GM11168 (cell line): ENCODE measurements around the gene PKIB.
"Not testable (repeated sequence)": the region's sequence is repeated elsewhere in the genome, so short reads cannot be mapped to it uniquely, and the experiment has no call there.

ENCODE experiments used
- in situ Hi-C: fragments of 300-500 bp; cut with MboI; formaldehyde crosslinking; loops from one replicate; pipeline ENCODE4 v1.12.0; 2022; ENCODE audit warnings: low sequenced_read_pairs; ENCODE audit not compliant: unreplicated experiment

Gene PKIB

GRCh38 chr6:122620428-122620827 is 10.2 kb downstream of the PKIB start:
- in situ Hi-C loops = no loop called here

- in situ Hi-C loops = no loop called here
These were observed 10.7 kb downstream of the PKIB start for GRCh38 chr6:122620902-122621301.

- in situ Hi-C loops = no loop called here
These were observed 11.4 kb downstream of the PKIB start for GRCh38 chr6:122621638-122622037.

GRCh38 chr6:122622479-122622878 is 12.3 kb downstream of the PKIB start:
- in situ Hi-C loops = no loop called here

- in situ Hi-C loops = no loop called here
These were observed 13.1 kb downstream of the PKIB start for GRCh38 chr6:122623279-122623678.

- in situ Hi-C loops = no loop called here
These were observed 14.6 kb downstream of the PKIB start for GRCh38 chr6:122624853-122625252.

GRCh38 chr6:122628714-122629113 is 18.5 kb downstream of the PKIB start:
- in situ Hi-C loops = no loop called here

GRCh38 chr6:122631571-122632249 is 21.5 kb downstream of the PKIB start:
- in situ Hi-C loops = no loop called here

GRCh38 chr6:122640366-122640765 is 30.2 kb downstream of the PKIB start:
- in situ Hi-C loops = no loop called here

GRCh38 chr6:122641819-122642218 is 31.6 kb downstream of the PKIB start:
- in situ Hi-C loops = no loop called here

GRCh38 chr6:122642604-122643003 is 32.4 kb downstream of the PKIB start:
- in situ Hi-C loops = not testable (repeated sequence)

GRCh38 chr6:122645256-122645655 is 35.1 kb downstream of the PKIB start:
- in situ Hi-C loops = no loop called here

GRCh38 chr6:122647765-122648164 is 37.6 kb downstream of the PKIB start:
- in situ Hi-C loops = no loop called here

GRCh38 chr6:122648726-122649125 is 38.5 kb downstream of the PKIB start:
- in situ Hi-C loops = no loop called here

- in situ Hi-C loops = no loop called here
These were observed 39.5 kb downstream of the PKIB start for GRCh38 chr6:122649701-122650100.

GRCh38 chr6:122650403-122650802 is 40.2 kb downstream of the PKIB start:
- in situ Hi-C loops = no loop called here

GRCh38 chr6:122651031-122651430 is 40.8 kb downstream of the PKIB start:
- in situ Hi-C loops = no loop called here

- in situ Hi-C loops = no loop called here
These were observed 41.4 kb downstream of the PKIB start for GRCh38 chr6:122651604-122652003.

- in situ Hi-C loops = no loop called here
These were observed 42.2 kb downstream of the PKIB start for GRCh38 chr6:122652431-122652830.

GRCh38 chr6:122653094-122653493 is 42.9 kb downstream of the PKIB start:
- in situ Hi-C loops = no loop called here

GRCh38 chr6:122654012-122654411 is 43.8 kb downstream of the PKIB start:
- in situ Hi-C loops = no loop called here

GRCh38 chr6:122657601-122658000 is 47.4 kb downstream of the PKIB start:
- in situ Hi-C loops = no loop called here

- in situ Hi-C loops = no loop called here
These were observed 50.1 kb downstream of the PKIB start for GRCh38 chr6:122660296-122660695.
